GM11168 (cell line): ENCODE results near the gene SLC37A1.

Source experiments
- in situ Hi-C: fragments of 300-500 bp; cut with MboI; formaldehyde crosslinking; loops from one replicate; pipeline ENCODE4 v1.12.0; 2022; ENCODE audit warnings: low sequenced_read_pairs; ENCODE audit not compliant: unreplicated experiment

Gene SLC37A1

DNA sequence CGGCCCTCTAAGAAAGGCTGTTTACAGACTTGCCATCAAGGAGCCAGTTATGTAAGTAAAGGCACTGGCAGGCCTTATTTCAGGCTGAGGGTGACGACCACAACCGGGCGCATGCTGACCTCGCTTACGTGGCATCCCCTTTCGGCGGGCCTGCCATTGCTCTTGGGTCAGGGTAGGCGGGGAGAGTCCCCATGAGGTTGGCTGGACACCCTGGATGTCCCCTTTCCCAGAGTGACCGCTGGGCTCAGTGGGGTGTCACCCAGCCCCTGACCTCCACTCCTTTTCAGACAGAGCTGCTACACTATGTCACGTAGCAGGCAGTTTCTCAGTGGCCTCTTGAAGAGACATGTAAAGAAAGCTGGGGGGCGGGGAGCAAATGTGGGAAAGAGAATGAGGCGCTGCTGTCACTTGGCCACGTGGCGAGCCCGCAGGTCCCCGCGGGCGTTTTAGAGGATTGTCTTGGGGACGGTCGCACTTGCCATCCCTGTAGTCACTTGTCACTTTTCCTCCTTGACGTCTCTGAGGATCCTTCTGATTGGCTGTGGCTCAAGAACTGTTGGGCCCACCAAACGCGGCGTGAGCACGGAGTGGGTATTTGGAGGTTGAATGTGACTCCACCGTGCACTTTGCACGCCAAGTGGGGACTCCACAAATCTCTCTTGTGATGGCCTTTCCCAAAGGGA lies 42.2 kb downstream of the SLC37A1 start:
- in situ Hi-C loops: no loop called here

DNA sequence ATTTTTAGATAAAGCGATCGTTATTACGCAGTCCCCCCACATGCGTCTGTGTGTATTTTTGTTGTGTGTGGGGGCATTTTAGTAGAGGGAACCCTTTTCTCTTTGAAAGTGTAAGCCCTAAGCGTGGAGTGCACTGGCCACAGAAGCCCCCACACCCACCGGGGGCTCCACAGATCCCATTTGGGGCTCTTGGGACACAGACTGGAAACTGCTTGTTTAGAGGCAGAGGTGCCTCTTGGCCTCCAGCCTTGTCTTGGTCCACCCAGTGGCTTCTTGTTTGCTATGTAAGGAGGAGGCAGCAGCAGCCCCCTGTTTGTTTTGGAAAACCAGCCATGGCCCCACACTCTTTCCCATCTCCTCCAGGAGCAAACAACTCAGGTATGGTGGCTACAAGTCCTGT lies 42.8 kb downstream of the SLC37A1 start:
- in situ Hi-C loops: no loop called here

DNA sequence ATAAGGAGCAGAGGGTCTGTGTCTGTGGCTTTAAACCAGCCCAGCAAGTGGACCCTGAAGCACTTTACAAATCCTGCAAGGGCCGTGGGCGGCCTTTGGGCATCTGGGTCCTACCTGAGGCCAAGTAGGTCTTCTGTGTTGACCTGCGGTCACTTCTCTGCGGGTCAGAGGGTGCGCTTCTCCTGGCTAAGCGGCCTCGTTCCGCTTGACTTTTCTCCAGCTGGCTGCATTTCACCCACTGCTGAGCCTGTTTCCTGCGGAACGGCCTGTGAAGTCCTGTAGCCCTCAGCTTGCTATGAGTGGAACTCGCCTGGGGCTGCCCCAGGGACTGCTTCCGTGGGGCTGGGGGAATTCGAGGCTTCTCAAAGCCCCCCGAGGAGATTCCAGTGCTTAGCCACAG lies 43.3 kb downstream of the SLC37A1 start:
- in situ Hi-C loops: no loop called here

DNA sequence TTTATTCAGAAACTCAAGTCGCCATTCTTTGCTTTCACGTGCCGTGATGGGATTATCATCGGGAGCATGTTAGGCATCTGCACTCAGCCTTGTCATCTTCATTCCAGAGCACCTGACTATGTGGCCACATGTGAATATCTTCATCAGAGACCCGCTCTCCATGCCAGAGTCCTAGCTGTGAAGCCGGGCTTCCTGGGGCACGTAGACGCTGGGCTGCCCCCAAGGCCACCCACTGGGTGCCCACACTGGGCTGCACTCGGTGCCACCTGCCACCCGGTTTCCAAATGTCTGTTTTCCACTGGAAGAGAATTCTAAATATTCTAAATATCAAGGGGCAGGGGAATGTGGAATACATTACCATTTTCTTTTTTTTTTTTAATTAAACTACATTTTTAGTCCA lies 43.8 kb downstream of the SLC37A1 start:
- in situ Hi-C loops: no loop called here

DNA sequence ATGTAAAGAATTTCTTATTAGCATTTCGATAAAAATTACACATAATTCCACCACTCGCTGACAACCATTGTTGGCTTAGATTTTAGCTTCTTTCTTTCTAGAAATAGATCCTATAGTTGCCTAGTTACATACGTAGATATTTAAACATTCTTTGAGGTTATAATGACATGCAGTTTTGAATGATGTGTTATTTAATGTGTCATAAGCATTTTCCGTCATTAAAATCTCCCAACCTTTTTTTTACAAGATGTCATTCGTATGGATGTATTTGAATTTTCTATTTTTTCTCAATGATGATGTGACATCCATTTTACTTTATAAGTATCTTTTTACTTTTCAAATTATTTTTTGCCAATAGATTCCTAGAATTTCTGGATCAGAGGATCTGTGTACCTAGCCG lies 44.7 kb downstream of the SLC37A1 start:
- in situ Hi-C loops: no loop called here

DNA sequence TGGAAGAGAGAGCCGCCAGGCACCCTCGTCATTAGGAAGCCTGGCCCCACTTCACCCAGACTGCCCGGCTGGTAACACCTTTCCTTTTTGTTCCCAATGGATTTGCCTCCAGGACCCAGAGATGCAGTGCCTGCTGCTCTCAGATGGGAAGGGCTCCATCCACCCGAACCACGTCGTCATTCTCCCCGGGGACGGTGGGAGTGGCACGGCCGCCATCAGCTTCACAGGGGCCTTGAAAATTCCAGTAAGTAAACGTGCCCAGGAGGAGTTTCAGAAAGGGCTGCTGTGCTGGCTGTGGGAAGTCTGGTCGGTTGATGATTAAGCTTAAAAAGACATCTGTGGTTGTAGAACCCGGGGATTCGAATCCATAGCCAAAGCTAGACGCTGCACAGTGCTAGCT lies 45.2 kb downstream of the SLC37A1 start:
- in situ Hi-C loops: no loop called here

DNA sequence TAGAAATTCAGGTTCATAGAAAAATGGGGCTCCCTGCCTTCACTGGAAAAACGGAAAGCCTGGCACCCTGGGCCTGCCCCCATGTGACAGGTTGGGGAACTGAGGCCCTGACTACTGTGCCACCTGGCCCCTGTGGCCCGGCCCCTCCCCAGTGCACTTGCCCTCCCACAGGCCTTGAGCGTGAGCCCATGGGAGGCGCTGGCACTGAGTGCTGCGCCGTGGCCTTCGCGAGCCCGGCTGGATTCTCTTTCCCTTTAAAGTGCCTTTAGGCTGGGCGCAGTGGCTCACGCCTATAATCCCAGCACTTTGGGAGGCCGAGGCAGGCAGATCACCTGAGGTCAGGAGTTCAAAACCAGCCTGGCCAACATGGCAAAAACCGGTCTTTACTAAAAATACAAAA lies 45.7 kb downstream of the SLC37A1 start:
- in situ Hi-C loops: no loop called here

DNA sequence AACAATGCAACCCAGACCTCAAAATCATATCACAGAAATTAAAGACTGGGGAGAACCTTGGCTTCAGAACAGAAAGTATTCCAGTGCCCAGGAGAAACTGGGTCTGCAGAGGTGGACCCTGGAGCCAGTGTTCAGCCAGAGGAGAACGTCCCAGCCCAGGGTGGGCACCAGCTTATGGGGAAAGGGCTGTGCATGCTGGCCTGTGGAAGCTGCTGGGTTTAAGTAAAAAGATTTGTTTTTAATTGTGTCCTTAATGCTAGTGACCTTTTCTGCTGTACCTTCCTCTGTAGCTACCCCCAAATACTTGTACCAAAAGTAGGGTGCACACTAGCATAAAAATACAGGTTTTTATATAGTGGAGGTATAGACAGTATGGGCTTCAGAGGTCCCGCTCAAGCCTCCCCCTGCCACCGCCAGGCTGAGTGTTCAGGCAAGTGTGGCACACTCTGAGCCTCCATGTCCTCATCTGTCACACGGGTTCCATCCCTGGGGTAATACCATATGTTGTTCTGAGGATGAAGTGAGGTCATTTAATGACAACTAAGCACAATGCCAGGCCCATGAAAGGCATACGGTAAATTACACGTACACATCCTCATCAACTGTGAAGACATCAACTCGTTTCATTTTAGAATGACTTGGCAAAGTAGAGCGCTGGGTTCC lies 47.0 kb downstream of the SLC37A1 start:
- in situ Hi-C loops: no loop called here

DNA sequence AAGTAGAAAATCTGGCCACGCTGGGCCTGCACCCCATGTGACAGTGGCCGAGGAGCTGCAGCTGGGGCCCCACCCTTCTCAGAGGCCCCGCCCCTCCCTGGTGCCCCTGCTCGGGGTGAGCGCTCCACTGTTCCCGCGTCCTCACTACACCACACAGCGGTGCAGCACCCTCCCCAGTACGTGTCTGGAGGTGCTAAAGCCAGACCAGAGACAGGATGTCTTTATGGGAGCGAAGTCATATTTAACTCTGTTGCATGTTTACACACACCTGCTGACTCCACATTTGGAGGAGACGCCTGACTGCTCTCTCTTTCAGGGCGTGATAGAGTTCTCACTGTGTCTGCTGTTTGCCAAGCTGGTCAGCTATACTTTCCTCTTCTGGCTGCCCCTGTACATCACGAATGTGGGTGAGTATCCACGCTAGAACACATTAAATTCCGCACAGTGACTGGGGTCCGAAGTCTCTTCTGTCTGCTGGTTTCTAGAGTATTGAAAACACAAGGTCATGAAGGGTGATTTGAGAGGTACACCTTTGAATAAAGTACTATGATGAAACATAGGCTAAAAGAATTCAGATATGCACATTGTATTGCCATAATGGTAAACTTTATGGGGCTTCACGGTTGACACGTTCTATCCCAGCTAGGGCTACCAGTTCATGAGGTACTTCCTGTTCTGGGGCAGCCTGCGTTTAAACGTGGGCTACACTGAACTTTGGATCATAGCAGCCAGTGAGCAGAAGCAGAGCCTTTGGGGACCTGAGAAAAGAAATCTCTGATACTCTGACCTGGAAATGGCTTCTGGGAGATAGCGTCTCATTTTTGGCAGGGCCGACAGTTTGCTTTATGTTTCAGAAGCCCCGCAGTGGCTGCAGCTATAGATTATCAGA lies 48.4 kb downstream of the SLC37A1 start:
- in situ Hi-C loops: no loop called here

DNA sequence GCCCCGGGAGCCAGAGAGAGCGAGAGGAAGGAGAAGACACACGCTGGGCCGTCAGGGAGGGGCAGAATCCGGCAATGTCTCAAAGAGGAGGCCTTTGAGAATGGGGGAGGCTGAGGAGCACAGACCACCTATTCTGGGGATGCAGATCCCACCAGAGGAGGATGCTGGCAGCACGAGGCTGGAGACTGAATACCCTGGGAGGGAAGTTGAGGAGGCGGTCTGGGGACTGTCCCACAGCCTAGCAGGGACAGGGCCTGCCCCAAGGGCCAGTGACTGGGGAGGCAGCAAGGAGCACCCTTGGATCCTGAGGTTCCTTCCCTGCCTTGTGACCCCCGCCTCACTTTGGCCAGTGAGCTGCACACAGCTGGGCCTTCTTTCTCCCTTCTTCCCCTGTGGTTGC lies 49.2 kb downstream of the SLC37A1 start:
- in situ Hi-C loops: no loop called here

DNA sequence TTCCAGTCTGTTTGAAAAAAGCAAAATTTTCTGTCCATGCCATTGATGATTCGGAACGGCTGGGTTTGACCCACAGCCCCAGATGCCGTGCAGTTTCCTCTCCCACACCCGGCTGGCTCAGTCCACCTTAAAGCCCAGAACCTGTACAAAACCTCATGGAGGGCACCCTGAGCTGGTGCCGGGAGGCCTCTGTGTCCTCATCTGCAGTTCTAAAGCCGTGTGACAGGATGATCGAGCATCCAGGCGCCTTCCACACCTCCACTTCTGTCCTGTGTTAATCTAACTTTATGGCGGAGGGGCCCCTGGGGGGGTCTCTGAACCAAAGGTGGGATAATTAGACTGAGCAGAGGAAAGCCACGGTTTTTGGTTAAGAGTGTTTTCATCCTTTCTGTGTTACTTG lies 49.6 kb downstream of the SLC37A1 start:
- in situ Hi-C loops: no loop called here

DNA sequence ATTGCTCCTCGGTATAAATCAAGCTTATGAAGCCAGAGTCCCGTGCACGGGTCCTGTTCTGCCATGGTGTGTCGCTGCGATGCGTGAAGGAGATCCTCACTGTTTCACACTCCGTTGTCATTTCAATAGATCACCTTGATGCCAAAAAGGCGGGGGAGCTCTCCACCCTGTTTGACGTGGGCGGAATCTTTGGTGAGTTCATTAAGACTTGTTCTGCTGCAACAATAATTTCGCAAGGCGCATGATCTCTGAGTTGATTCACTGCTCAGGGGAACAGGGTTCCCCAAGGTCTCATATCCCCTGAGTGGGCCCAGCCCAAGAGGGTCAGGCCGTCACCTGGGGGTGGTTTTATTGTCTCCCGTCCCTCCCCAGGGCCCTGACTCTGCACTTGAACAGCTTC lies 50.0 kb downstream of the SLC37A1 start:
- in situ Hi-C loops: no loop called here

DNA sequence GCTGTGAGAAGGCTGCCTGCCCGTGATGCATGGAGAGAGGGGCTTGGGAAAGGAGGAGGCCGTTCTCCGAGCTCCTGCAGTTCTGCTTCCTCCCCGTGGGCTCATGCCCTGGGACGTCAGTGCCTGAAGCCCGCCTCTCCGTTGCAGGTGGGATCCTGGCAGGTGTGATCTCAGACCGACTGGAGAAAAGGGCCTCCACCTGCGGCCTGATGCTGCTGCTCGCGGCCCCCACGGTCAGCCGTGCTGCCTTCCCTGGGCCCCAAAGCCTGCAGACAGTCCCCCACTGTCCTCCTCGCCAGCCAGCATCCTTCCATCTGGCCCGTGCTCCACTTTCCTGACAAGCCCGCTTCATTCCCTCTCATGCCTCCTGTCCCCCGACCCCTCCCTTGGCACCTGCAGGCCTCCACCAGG lies 50.9 kb downstream of the SLC37A1 start:
- in situ Hi-C loops: no loop called here

DNA sequence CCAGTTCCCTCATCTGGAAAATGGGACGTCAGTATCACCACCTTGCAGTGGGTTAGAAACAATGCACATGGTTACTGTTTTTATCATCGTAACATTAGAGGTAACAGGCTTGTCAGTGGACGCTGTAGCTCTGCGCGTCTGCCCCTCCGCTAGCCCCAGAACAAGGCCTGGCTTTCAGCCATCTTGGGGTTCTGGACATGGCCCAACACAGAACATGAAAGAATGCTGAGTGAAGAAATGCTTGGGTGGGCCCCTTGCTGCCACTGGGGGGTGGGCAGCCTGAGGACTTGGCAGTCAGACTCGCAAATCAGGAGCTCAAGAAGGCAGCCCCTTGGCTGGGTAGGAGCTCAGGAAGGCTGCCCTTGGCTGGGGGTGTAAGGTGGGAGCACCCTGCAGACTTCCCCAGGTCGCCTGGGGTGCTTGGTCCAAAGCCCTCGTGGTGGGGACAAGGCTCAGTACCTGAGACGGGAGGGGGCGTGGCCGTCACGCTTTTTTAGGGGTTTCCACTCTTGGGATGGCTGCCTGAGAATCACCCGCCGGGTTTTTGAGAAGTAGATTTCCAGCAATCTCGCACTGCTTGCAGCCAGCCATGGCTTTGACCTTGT lies 51.7 kb downstream of the SLC37A1 start:
- in situ Hi-C loops: no loop called here

DNA sequence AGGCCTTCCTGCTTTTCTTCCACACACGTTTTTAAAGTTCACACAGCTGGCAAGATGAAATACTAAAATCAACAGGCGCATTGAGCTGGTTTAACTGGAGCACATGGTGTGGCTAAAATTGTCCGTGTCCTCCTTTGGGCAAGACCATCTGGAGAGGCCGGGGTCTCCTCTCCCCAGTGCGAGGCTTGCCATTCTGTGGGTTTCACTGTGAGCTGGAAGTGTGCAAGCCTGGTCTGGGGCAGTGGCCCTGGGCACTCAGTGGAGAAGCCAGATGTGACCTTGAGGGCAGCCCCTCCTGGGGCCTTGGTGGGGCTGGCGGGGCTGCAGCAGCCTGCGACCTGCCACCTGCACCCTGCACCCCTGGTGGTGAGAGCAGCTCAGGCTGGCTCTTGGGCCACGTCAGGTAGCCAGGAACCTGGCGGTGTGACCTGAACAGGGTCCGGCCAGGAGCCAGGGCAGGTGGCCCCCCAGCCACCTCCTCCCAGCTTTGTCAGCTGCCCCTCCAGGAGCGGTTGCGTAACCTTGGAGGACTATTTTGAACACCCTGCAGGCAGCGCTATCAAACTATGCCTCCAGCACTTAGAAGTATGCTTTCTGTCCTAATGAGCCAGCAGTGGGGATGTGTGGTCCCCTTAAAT lies 52.4 kb downstream of the SLC37A1 start:
- in situ Hi-C loops: no loop called here

DNA sequence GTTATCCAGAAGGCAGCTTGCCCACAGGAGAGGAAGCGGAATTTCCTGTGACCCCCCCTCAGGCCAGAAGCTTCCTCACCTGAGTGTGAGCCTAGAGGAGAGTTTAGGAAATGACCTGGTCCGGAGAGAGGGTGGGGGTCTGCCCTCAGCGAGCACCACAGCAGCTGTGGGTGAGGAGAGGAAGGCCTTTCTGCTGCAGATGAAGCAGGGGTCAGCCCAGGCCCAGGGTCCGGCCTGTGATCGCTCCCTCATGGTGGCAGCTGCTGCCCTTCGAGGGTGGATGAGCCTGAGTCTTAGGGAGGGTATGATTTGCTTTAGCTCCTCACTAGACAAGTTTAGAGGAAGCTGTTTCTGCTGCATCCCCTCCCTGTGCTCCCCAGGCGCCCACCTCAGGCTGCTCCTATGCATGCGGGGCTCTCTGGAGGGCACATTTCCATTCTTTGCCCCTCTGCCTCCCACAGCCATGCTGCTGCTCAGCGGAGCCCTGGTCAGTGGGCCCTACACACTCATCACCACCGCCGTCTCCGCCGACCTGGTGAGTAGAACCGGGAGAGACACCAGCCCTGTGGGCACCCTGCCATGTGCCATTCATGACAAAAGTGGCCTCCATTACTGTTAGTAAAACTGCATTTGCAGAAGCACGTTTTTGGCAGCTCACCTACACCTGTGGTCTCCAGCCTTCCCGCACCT lies 53.0 kb downstream of the SLC37A1 start:
- in situ Hi-C loops: no loop called here

DNA sequence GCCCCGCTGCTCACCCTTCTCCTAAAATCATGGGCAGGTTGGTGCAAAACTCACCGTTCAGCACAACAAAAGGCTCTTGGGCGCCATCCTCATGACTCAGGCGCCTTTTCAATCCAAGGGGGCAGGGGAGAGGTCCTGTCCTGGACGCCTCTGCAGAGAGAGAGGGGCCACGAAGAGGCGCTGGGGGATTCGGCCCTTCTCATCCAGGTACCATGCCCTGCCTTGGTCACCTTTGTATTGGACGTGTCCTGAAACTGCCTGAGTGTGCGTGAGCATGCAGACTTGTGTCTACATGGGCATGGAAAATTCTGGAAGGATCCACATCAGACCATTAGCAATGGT lies 53.5 kb downstream of the SLC37A1 start:
- in situ Hi-C loops: no loop called here

DNA sequence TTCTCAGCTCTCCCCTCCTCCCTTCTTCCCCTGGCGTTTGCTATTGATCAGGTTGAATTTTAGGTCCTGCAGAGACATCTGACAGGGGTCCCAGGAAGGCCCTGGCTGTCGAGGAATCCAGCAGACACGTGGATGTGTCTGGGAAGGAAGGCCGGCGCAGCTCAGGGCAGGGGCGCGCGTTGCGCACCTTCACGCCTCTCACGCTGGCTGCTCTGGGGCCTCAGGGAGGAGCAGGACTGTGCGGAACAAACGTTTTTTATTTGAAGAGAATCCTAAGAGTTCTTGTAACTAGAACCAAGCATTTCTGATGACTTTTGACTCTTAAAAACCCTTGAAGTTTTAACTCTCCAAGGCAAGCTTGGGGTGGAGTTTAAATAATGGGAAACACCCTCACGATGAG lies 54.2 kb downstream of the SLC37A1 start:
- in situ Hi-C loops: no loop called here

DNA sequence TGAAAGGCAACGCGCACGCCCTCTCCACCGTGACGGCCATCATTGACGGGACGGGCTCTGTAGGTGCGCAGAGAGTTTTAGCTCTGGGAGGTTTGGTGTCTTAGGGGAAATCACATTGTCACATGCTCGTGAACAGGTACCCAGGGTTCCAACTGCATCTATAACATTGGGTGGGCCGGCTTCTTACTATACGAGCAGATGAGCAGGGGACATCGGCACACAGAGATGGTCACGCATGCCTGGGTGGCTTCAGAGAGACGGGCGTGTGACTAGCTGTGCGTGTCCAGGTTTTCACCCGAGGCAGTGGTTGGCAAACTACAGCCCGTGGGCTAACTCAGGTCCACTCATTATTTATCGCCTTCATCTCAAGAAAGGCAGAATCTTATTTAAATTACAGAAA lies 54.7 kb downstream of the SLC37A1 start:
- in situ Hi-C loops: no loop called here
